MG63 (cell line): Measurements from ENCODE around the gene TREX2. TPM values are rescaled to one million over a fixed set of nuclear protein-coding genes. Genes with fewer than 3 reads are reported as not detected.

Experiments
- DNase-seq: peaks from one replicate; pipeline ENCODE4 v3.0.0-alpha.2; 2020
- H3K27me3 ChIP-seq: fragments of 250-450 bp; sonication (Bioruptor Pico); 2 replicates; pipeline ENCODE4 v1.5.1; 2020; ENCODE audit warnings: mild to moderate bottlenecking, moderate library complexity
- H3K36me3 ChIP-seq: fragments of 250-450 bp; sonication (Bioruptor Pico); 2 replicates; pipeline ENCODE4 v1.5.1; 2020; ENCODE audit warnings: mild to moderate bottlenecking, moderate library complexity
- H3K4me3 ChIP-seq: fragments of 250-450 bp; sonication (Bioruptor Pico); 2 replicates; pipeline ENCODE4 v1.5.1; 2020; ENCODE audit warnings: mild to moderate bottlenecking, moderate library complexity
- H3K9me3 ChIP-seq: fragments of 250-450 bp; sonication (Bioruptor Pico); 2 replicates; pipeline ENCODE4 v1.5.1; 2020; ENCODE audit warnings: mild to moderate bottlenecking, moderate library complexity
- total RNA-seq: library from RNA; depleted of rRNA; stranded (reverse); fragments of >200 nt; shearing (Covaris generic); gene quantifications from 2 replicates; pipeline ENCODE4 v1.2.3, GENCODE V29; 2014; ENCODE audit warnings: low replicate concordance

The TREX2 gene
- total RNA-seq, 1 experiment from 2014 or later, result not detected

DNA sequence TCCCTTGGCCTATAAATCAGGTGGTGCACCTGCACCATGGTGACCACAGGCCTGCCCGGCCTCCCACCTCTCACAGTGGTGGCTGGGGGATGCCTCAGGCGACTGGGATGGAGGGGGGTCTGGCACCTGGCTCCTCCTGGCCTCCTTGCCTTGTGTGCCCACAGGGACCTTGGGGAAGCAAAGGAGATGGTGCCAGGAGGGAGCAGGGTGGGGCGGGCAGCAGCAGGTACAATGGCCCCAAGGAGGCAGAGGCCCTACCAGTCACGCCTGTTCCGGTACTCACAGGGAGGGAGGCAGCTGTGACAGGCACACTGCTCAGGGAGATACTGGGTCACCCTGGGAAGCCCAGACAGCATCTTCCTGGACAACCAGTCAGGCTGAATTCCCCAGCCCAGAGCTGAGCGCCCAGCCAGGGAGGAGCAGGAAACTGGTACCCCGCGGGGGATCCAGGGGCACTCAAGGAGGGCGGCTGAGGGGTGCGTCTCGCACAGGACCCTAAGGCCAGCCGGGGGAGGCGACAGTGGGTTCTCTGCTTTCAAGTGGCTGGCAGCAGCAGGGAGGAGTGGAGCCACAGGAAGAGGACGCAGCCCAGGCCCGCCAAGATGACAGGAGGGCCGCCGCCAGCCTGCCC lies 1.2 kb upstream of the TREX2 start:
- H3K36me3 ChIP-seq, result no peaks in the 10 kb centered on the region
- no peaks in the 10 kb centered on the region for H3K9me3 ChIP-seq
- H3K4me3 ChIP-seq, result no peak overlapping the region
- H3K27me3 ChIP-seq, result no peaks in the 10 kb centered on the region
- DNase-seq, result no peak

- no peaks in the 10 kb centered on the region for H3K27me3 ChIP-seq
- no peak for DNase-seq
- no peak overlapping the region for H3K4me3 ChIP-seq
- no peaks in the 10 kb centered on the region for H3K9me3 ChIP-seq
- no peaks in the 10 kb centered on the region for H3K36me3 ChIP-seq
Measured at GRCh38 chrX:153446636-153446936, 730 bp upstream of the TREX2 start.

GRCh38 chrX:153445106-153445855 lies 575 bp downstream of the TREX2 start:
- Histone ChIP-seq H3K36me3 (no peaks in the 10 kb centered on the region), H3K4me3 (no peak overlapping the region), H3K9me3 (no peaks in the 10 kb centered on the region), H3K27me3 (no peaks in the 10 kb centered on the region)
- DNase-seq, result no peak

- Histone ChIP-seq H3K36me3 (no peaks in the 10 kb centered on the region), H3K27me3 (no peaks in the 10 kb centered on the region), H3K9me3 (no peaks in the 10 kb centered on the region), H3K4me3 (no peak overlapping the region)
- DNase-seq, result no peak
Measured at GRCh38 chrX:153444333-153445011, 1.4 kb downstream of the TREX2 start.

DNA sequence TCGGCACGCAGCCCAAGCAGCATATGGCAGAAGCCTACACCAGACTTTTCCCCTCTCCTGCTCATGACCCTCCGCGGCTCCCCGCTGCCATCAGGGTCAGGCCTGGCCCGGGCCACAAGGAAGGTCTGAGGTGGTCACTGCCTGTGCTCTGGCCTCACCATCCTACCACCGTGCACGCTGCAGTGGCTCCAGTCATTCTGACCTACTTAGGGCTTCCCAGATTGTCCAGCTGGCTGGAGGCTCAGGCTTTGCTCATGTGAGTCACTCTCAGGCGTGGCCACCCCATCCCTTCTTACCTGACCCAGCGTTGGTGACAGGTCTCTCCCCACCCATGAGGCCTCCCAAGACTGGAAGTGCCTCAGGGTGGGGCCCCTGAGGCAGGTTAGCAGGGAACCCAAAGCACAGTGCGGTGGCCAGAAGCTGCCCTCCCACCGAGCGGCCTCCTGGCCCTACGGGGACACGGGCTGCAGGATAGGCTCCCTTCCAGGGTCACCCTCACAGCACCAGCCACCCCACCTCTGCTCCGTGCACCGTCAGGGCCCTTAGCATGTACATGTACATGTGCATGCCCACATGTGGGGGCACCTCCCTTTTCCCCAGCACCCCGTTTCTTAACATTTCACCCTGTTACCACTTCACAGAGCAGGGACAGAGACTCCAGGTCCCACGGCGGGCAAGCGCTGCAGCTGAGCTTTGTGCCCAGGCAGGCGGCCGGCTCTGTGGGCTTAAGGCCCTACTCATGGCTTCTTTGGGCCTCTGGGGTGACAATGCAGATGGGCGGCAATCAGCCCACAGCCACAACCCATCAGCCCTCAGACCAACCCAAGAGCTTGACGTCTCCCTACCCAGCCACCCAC lies 2.2 kb downstream of the TREX2 start:
- H3K4me3 ChIP-seq, result no peak overlapping the region
- H3K9me3 ChIP-seq, result no peaks in the 10 kb centered on the region
- no peak for DNase-seq
- no peaks in the 10 kb centered on the region for H3K36me3 ChIP-seq
- no peaks in the 10 kb centered on the region for H3K27me3 ChIP-seq

DNA sequence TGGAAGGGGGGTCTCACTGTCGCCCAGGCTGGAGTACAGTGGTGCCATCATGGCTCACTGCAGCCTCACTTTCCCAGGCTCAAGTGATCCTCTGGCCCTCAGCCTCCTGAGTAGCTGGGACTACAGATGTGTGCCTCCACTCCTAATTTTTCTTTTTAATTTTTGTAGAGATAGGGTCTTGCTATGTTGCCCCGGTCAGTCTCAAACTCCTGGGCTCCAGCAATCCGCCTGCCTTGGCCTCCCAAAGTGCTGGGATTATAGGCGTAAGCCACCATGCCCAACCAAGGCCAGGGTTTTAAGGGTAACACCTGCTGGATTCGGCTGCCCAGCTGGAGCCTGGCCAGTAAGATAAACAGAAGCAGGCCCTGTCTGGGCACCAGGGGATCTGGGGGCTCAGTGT lies 3.4 kb downstream of the TREX2 start:
- DNase-seq, result no peak

GRCh38 chrX:153441981-153442380 lies 3.9 kb downstream of the TREX2 start:
- no peak for DNase-seq
- no peaks in the 10 kb centered on the region for H3K9me3 ChIP-seq
- no peaks in the 10 kb centered on the region for H3K36me3 ChIP-seq
- no peaks in the 10 kb centered on the region for H3K27me3 ChIP-seq
- no peak overlapping the region for H3K4me3 ChIP-seq

More for the DNA sequence above, 3.4 kb downstream of the TREX2 start:
- H3K9me3 ChIP-seq, result no peaks in the 10 kb centered on the region
- no peak overlapping the region for H3K4me3 ChIP-seq
- no peaks in the 10 kb centered on the region for H3K27me3 ChIP-seq
- H3K36me3 ChIP-seq, result no peaks in the 10 kb centered on the region

DNA sequence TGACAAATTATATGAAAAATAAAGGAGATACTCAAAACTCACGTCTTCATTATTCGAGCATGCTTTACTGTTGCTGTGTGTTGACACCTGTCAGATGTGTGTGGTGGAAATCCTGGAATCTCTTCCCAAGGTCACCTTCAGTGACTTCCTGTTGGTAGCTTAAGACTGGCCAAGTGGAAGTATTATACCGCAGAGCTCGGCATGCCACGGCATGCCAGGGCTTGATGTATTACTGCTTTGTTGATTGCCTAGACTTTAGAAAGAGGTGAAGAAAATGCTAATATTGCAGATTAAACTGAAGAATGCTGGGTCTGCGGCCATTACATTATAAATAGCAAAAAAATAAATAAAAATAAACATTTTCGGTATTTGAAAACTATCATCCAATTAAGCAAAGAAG lies 4.6 kb downstream of the TREX2 start:
- no peak overlapping the region for H3K4me3 ChIP-seq
- H3K27me3 ChIP-seq, result no peaks in the 10 kb centered on the region
- DNase-seq, result no peak
- no peaks in the 10 kb centered on the region for H3K9me3 ChIP-seq
- no peaks in the 10 kb centered on the region for H3K36me3 ChIP-seq

DNA sequence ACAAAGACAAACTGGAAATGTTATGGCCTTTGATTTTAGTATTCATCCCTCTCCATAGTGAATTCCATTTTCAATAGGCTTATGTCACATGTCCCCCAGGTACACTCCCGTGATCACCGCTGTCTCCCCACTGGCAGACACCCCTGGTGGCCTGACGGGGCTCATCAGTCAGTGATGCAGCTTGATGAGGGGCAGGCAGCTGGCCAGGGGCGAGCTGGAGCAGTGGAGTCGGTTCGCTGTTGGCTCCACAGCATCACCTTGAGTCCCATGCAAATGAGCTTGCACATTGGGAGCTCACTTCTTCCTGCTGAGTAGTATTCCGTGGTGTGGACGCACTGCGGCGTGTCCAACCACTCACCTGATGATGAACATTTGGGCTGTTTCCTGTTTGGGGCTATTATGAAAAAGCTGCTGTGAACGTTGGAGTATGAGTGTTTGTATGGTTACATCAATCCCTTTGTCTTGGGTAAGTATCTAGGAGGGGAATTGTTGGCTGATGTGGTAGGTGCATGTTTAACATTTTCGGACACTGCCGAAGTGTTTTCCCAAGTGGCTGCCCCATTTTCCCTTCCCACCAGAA lies 5.2 kb downstream of the TREX2 start:
- H3K36me3 ChIP-seq, result no peaks in the 10 kb centered on the region
- DNase-seq, result no peak

GRCh38 chrX:153439977-153440376 lies 5.9 kb downstream of the TREX2 start:
- no peaks in the 10 kb centered on the region for H3K27me3 ChIP-seq
- H3K36me3 ChIP-seq, result no peaks in the 10 kb centered on the region
- no peaks in the 10 kb centered on the region for H3K9me3 ChIP-seq
- DNase-seq, result no peak
- H3K4me3 ChIP-seq, result no peak overlapping the region

More for the DNA sequence above, 5.2 kb downstream of the TREX2 start:
- Histone ChIP-seq H3K27me3 (no peaks in the 10 kb centered on the region), H3K9me3 (no peaks in the 10 kb centered on the region), H3K4me3 (no peak overlapping the region)

DNA sequence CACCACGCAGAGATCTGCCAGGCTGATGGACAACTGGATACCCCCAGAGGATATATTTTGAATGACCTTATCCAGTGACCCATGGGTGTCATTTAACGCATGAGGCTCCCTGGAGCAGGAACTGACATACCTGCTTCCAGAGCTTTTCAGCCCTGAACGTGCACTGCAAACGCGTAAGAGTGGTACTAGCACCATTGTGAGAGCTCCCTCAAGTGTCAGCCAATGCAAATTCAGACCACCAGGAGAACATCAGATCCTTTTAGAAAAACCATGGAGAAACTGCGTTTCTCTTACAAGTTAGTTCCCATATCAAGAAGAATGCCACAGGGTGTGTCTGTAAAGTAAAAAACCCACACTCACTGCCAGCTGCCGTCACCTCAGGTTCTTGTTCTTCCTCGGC lies 7.3 kb downstream of the TREX2 start:
- no peaks in the 10 kb centered on the region for H3K27me3 ChIP-seq
- DNase-seq, result no peak
- no peaks in the 10 kb centered on the region for H3K9me3 ChIP-seq
- H3K36me3 ChIP-seq, result no peaks in the 10 kb centered on the region
- no peak overlapping the region for H3K4me3 ChIP-seq

DNA sequence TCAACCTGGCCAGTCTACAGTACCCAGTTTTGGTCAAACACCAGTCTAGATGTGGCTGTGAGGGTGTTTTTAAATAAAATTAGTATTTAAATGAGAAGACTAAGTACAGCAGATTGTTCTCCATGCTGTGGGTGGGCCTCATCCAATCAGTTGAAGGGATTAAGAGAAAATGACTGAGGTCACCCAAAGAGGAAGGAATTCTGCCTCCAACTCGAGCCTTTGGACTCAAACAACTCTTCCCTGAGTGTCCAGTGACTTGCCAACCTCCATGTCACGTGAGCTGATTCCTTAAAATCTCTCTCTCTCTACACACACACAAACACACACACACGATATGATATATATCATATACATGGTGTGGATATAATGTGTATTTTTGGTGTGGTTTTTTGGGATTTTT lies 10.0 kb downstream of the TREX2 start:
- no peak for DNase-seq
- no peak overlapping the region for H3K4me3 ChIP-seq

DNA sequence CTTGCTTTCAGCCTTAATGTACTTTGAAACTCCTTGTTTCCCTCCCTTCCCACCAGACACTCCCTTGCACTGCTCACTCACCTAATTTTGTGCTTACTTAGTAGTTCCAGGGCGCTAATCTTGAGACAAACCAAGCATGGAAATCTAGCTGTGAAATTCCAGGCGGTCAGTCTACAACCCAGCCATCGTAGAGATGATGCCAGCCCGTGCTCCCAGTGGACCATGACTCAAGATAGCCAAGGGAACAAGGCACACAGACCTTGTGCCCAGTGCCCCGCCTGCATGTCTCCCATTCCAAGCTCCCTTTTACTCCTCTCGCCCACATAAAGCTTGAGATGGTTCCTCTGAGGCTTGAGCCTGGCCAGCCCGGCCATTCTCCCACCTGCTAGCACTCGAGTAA lies 11.1 kb downstream of the TREX2 start:
- DNase-seq, result no peak
- Histone ChIP-seq H3K4me3 (no peak overlapping the region), H3K9me3 (no peaks in the 10 kb centered on the region), H3K27me3 (no peaks in the 10 kb centered on the region), H3K36me3 (no peaks in the 10 kb centered on the region)

More for the DNA sequence above, 10.0 kb downstream of the TREX2 start:
- no peaks in the 10 kb centered on the region for H3K9me3 ChIP-seq
- no peaks in the 10 kb centered on the region for H3K36me3 ChIP-seq
- no peaks in the 10 kb centered on the region for H3K27me3 ChIP-seq

- Histone ChIP-seq H3K9me3 (no peaks in the 10 kb centered on the region), H3K4me3 (no peak overlapping the region), H3K27me3 (no peaks in the 10 kb centered on the region), H3K36me3 (no peaks in the 10 kb centered on the region)
- DNase-seq, result no peak
Measured at GRCh38 chrX:153433781-153434285, 12.0 kb downstream of the TREX2 start.

- no peaks in the 10 kb centered on the region for H3K27me3 ChIP-seq
- DNase-seq, result no peak
- no peaks in the 10 kb centered on the region for H3K36me3 ChIP-seq
- no peak overlapping the region for H3K4me3 ChIP-seq
- no peaks in the 10 kb centered on the region for H3K9me3 ChIP-seq
Measured at GRCh38 chrX:153433161-153433680, 12.6 kb downstream of the TREX2 start.

DNA sequence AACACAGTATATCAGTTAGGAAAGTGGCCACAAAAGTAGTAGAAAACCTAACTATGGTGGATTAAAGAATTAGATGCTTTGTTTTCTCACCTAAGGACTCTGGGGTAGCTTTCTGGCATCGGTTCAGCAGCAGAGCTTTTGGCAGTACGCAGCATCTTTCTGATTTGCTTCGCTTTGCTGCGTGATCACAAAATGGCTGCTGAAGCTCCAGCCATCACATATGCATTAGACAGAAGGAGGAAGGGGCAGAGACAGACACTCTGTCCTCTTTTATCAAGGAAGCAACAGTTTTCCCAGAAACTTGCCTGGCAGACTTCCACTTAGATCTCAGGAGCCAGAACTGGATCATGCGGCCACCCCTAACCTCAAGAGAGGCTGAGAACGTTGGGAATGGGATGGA lies 15.1 kb downstream of the TREX2 start:
- no peak for DNase-seq
- no peaks in the 10 kb centered on the region for H3K9me3 ChIP-seq
- H3K36me3 ChIP-seq, result no peaks in the 10 kb centered on the region
- no peaks in the 10 kb centered on the region for H3K27me3 ChIP-seq
- H3K4me3 ChIP-seq, result no peak overlapping the region
